Stimulated activated CD4-positive, alpha-beta T cell treated with anti-CD3 and anti-CD28 coated beads, Interleukin-4, amount 100 ng/mL, for 48 hours (primary cell): ENCODE measurements around the gene CCDC51.
"Not testable (repeated sequence)": the region's sequence is repeated elsewhere in the genome, so short reads cannot be mapped to it uniquely, and the experiment has no call there.

ENCODE experiments used
- DNase-seq, 2 donors: peaks; one replicate each; pipeline ENCODE4 v3.0.0-alpha.2; 2020; ENCODE audit warnings: low read depth in 2 of 2

CCDC51 gene, protein sequence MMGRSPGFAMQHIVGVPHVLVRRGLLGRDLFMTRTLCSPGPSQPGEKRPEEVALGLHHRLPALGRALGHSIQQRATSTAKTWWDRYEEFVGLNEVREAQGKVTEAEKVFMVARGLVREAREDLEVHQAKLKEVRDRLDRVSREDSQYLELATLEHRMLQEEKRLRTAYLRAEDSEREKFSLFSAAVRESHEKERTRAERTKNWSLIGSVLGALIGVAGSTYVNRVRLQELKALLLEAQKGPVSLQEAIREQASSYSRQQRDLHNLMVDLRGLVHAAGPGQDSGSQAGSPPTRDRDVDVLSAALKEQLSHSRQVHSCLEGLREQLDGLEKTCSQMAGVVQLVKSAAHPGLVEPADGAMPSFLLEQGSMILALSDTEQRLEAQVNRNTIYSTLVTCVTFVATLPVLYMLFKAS

DNA sequence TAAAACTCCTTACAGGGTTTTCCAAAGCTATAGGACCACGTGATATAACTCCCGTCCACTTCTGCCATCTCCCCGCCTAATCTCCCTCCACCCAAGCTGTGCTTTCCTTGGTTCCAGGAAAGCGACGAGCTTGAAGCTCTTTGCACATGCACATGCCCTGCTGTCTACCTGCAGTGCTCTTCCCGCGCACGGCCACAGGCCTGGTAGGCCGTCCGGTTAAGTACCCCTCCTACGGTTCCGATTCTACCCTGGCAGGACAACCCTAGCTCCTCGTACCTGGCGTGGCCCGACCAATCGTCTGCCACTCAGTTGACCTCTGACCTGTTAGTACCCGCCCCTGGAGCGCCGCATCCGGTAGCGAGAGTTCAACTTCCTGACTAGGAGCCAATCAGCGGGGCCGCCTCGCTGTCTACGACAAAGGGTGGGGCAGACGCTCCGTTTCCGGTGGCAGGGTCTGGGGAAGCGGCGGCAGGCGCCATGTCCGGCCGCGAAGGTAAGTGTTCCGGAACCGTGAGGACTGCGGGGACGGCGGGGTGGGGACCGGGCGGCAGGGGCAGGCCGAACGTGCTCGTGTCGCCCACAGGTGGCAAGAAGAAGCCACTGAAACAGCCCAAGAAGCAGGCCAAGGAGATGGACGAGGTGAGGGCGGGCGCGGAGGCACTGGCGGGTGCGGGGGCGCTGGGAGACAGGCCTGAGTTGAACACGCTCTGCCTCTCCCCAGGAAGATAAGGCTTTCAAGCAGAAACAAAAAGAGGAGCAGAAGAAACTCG lies at the start of gene CCDC51, which contains the start of gene TMA7:
Gene CCDC51 (minus strand): TSS at position 300 of the 770 bp plus-strand sequence. CDS start 4,991 bp downstream, outside the sequence.
Gene TMA7 (plus strand): TSS at position 438 of the 770 bp plus-strand sequence. CDS start 40 bp downstream, at position 478.
- peak; percentile 96 to 99 for DNase-seq

DNA sequence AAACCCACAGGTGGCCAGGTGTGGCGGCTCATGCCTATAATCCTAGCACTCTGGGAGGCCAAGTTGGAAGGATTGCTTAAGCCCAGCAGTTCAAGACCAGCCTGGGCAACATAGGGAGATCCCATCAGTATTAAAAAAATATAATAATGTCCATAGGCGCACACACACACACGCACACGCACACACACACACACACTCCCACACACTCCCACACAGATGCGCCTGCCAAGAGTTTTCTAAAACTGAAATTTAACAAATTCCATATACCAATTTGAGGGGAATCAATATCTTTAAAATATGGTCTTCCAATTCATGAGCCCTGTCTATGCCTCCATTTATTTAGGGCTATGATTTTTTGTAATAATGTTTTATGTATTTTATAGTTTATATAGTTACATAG lies 47.0 kb upstream of the CCDC51 start:
- DNase-seq: no peak

DNA sequence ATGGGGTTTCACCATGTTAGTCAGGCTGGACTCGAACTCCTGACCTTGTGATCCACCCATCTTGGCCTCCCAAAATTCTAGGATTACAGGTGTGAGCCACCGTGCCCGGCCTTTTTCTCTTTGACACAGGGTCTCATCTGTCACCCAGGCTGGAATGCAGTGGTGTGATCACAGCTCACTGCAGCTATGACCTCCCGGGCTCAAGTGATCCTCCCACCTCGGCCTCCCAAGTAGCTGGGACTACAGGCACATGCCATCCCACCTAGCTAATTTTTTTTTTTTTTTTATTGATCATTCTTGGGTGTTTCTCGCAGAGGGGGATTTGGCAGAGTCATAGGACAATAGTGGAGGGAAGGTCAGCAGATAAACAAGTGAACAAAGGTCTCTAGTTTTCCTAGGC lies 42.9 kb upstream of the CCDC51 start:
- DNase-seq: not testable (repeated sequence)

DNA sequence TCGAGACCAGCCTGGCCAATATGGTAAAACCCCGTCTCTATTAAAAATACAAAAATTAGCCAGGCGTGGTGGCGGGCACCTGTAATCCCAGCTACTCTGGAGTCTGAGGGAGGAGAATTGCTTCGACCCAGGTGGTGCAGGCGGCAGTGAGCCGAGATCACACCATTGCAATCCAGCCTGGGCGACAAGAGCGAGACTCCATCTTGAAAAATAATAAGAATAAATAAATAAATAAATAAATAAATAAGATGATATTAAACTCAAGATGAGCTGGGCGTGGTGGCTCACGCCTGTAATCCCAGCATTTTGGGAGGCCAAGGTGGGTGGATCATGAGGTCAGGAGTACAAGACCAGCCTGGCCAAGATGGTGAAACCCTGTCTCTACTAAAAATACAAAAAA lies 41.0 kb upstream of the CCDC51 start:
- not testable (repeated sequence) for DNase-seq

DNA sequence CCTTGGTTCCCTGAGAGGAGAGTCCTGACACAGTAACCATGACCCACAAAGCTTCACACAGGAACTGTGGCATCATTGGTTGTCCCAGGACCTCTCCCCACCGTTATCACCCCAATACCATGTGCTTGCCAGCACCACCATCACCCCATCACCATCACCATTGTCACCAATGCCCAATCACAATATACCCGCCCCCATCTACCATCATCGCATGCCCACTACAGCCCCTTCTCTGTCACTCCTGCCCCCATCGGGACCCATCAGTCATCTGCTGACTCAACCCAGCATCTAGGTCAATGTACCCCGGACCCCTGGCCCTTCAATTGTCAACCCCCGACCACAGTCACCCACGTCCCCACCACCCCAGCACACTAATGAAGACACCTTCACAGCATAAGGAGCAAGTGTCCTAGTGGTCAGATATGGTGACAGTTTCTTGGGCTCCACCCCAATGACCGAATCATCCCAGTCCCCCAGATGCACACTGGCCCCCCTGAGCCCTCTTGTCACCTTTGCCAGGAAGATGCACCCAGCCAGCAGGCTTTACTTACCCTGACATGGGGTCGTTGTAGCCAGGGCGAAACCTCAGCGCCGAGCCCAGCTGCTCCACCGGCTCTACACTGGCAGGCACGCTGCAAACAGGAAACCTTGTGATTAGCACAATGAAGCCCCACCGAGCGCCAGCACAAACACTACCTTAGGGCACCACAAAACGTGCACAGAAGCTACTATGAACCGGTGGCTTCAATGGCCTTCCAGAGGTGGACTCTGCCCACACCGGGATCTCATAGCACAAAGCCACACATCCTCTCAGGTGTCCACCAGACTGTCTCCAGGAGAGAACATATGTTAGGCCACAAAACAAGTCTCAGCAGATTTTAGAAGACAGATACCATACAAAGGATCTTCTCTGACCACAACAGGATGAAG lies 39.0 kb upstream of the CCDC51 start:
- DNase-seq: no peak

DNA sequence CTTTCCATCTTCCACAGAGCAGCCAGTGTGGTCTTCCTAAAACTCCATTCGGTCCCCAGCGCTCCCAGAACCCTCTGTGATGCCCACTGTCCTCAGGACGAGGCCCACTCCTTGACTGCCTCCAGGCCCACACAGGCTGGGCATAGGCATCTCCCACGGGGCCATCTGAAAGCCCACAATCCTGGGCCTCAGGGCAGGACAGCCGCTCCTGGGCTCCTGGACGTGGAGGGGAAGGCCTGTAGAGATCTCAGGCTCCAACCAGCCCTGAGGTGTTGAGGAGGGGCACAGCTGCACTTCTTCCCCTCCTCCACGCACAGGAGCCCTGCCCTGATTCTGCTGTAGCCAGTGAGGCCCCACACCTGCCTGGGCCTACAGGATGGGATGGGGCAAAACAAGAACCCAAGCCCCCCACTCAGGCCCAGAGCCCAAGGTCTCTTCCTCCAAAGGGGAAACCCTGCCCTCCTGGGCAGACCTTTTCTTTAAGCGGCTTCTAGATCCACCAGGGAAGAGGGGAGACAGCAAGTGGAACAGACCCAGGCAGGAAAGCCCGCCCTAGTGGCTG lies 38.1 kb upstream of the CCDC51 start:
- no peak for DNase-seq

DNA sequence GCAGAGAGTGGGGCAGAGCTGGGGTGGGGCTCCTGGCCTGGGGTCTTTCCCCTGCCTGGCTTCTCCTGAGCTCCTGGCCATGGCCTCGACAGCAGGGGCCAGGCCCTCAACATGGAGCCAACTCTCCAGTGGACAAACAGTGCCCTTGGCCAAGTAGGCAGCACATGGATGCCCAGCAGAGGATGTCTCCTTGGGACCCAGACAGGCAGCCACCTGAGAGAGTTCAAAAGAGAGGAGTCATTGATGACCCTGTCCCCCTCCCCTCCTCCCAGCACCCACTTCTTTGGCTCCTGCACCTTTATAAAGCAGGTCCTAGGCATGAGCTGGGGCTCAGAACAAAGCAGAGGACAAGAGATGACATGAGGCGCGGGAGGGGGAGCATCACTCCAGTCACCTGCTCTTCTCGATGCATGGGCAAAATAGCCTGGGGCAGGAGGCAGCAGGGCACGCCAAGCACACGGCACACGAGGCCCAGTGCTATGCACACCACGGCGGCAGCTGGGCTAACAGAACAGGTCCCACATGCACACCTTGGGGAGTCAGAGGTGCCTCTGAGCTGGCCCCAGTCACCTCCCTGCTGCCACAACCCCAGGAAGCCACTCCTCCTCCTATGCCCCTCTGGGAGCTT lies 36.6 kb upstream of the CCDC51 start:
- DNase-seq: no peak

DNA sequence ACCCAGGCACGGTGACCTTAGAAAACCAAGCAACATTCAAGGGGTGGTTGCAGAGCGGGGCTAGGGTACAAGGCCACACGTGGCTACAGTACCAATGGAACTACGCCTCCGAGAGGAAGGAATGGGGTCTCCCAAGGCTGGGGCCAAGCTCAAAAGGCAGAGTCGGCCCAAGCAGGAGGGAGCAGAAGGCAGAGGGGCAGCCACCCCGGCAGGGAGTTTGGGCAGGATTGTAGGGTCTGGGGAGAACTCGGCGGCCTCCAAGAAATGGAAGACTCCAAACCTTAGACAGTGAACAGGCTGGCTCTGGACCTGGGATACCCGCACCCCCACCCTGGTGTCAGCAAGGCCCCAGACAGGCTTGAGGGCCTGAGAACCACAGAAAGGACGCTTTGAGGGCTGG lies 35.3 kb upstream of the CCDC51 start:
- DNase-seq: no peak

DNA sequence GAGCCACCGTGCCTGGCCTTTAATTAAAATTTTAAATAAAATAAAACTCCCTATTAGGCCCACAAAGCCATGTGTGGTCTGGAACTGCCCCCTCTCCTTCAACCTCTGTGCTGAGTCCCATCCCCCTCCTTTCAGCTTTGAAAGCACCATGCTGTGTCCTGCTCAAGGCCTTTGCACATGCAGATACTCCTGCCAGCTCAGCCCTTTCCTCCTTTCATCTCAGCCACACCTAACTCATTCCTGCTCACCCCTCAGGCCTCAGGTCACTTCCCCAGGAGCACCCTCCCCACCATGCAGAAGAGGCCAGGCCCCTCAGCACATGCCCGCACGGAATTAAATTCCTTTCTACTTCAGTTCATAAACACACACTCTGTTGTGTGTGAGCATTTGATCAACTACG lies 34.7 kb upstream of the CCDC51 start:
- DNase-seq: no peak

DNA sequence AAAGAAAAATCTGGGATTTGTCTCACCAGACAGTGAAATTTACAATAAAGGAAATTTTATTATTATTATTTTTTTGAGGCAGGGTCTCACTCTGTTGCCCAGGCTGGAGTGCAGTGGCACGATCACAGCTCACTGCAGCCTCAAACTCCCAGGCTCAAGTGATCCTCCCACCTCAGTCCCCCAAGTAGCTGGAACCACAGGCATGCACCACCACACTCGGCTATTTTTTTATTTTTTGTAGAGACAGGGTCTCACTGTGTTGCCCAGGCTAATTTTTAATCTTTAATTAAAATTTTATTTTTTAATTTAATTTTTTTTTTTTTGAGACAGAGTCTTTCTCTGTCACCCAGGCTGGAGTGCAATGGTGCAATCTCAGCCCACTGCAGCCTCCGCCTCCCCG lies 34.1 kb upstream of the CCDC51 start:
- DNase-seq: not testable (repeated sequence)

DNA sequence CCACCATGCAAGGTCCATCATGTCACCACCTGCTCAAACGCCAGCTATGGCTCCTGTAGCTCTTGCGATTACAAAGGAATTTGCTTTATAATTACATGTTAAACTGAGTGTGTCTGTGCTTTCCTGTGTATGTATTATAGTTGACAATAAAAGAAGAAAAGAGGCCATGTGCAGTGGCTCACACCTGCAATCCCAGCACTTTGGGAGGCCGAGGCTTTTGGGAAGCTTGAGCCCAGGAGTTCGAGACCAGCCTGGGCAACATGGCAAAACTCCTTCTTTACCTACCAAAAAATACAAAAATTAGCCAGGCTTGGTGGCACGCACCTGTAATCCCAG lies 33.7 kb upstream of the CCDC51 start:
- DNase-seq: no peak

DNA sequence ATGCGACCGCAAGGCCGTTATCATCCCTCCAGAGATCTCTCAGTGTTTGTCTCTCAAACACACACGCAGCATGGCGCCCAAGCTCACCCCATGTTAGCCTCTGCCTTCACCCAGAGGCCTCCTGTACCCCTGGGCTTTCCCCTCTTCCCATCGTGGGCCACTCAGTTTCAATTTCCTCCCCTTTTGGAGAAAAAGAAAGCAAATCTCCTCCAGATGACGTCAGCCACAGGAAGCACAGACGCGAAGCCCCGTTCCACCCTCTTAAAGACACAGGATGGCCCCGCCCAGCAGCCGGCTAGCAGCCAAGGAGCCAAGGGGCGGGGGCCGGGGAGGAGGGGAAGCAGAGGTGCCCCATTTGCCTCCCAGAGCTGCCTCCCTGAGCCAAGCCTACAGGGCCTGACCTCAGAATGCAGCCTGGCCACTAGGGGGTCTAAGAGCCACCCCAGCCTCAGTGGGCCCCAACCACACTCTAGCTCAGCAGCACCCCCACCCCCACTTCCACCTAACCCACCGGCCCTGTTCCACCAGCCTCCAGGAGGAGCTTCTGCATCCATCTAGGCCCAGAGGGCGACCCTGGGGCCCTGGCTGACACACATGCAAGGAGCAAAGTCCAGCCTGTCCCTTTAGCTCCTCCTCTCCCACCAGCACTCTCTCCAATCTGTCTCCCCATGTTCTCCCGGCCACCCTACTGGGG lies 33.2 kb upstream of the CCDC51 start:
- DNase-seq: peak; percentile 93 to 96

DNA sequence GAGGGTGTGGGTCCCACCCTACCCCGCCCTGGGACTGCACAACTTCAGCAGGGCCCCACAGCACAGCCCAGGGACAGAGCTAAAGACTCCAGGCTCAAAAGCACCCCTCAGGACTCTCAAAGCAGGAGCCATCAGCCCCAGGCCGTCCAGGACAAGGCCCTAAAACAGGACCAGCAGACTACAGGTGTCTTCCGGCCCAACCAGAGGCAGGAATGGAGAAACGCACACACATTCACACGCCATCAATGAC lies 32.7 kb upstream of the CCDC51 start:
- DNase-seq: no peak

DNA sequence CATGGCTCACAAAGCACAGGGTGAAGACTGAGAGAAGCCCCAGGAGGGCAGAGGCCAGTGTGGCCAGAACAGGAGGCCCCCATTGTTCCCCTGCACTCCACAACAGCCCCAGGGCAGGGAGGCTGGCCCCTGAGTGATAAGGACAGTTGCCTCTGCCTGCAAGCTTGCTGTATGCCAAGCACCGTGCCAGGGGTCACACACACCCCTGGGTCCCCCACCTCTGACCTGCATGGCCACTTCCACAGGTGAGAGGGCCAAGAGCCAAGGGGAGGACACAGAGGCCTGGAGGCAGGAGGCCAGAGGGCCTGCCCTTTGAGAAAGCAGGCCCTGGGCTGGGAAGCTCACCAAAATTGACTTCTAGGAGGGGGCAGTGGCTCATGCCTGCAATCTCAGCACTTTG lies 30.4 kb upstream of the CCDC51 start:
- DNase-seq: no peak

DNA sequence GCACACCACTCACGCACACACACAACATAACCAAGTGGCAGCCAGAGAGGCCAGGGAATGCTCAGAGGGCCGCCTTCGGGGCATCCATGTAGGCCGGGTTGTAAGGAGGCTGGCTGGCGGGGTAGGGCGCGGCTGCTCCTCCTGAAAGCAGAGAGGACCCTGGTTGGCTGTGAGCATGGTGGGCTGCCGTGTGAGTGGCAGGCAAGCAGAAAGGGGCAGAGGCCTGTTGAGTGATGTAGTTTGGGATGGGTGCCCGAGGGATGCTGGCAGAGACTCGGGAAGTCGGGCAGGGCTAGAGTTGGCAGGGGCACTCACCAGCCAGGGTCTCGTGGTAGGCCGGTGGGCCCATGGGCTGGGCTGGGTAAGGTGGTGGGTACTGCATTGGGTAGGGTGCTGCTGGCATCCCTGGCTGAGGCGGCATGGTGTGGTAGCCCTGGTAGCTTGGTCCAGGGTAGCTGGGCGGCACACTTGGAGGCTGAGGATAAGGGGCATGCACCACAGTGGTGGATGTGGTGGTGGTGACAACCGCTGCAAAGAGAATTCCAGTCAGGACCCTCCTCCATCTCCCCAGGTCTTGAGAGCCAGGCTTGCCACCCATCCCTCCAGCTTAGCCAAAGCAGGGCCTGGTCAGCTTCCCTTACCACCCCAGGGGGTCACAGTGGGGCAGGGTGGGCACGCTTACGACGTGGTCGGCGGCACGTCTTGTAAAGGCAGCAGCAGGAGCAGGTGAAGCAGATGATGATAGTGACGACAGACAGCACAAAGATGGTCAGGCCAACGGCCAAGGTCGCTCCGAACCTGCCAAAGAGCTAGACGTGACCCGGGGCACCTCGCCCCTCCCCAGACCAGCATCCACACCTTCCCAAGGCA lies 29.4 kb upstream of the CCDC51 start:
- no peak for DNase-seq

DNA sequence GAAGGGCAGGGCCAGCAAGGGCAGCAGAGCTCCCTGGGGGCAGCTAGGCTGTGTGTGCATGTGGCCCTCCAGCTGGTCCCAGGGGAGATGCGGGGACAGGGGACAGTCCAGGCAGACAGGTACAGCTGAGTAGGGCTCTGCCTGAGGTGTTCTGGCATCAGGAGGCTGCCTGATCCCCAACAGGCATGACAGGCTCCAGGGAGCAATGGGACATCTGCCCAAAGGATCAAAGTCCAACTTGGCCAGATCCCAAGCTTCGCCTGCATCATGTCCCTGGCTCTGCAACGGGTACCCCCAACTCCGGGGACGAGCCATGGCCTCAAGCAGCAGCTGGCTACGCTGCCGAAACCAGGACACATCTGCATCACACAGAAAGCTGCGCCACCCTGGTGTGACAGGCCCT lies 28.4 kb upstream of the CCDC51 start:
- DNase-seq: no peak

DNA sequence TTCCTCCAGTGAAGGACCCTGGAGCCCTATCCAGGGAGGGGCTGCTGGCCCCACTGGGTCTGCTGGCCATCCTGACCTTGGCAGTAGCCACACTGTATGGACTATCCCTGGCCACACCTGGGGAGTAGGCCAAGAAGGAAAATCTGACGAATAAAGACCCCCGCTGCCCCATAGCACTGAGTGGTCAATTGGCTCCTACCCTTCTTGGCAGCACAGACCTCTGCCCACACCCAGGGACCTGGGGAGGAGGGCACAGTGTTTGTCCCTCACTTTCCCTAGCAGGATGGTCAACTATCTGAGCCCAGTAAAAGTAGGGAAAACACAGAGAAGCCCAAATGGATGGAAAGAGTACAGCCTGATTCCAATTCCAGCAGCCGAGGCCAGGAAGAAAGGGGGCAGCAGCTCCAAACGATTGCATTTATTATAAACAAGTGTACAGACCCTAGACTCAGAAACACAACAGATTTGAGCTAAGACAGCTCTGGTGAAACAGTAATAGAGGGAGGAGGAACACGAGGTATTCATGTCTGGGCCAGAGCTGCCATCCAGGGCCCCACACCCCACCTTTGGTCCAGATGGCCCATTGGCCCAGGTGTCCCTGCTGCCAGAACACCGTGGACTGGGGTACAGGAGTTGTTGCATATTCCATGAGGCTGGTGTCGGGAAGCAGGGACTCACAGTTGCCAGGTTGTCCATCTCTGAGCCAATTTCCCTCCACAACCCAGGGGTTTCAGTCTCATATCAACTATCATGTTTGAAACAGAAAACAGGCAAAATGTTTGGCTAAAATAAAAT lies 27.8 kb upstream of the CCDC51 start:
- DNase-seq: no peak

DNA sequence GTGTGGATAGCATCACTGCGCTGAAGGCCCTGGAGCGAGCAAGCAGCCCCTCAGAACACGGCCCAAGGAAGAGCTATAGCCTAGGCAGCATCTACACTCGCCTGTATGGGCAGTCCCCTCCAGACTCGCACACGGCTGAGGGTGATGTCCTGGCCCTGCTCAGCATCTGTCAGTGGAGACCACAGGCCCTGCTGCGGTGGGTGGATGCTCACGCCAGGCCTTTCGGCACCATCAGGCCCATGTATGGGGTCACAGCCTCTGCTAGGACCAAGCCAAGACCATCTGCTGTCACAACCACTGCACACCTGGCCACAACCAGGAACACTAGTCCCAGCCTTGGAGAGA lies 27.2 kb upstream of the CCDC51 start:
- DNase-seq: no peak
